ENCODE data around the gene NUDT8. TPM values are rescaled to one million over a fixed set of nuclear protein-coding genes. Genes with fewer than 3 reads are reported as not detected.
"Not testable (repeated sequence)": the region's sequence is repeated elsewhere in the genome, so short reads cannot be mapped to it uniquely, and the experiment has no call there.

The NUDT8 gene
- total RNA-seq, 1 donor from 2014 or later: 5.8 TPM

- no peak for TF ChIP-seq CTCF (IDR thresholded peaks at IDR 0.05; ENCODE audit: partially characterized antibody, unreplicated experiment)
- DNase-seq: no peak
- Mint-ChIP-seq H3K36me3 (ENCODE audit: unreplicated experiment) (no peaks in the 10 kb centered on the region), H3K27me3 (ENCODE audit: unreplicated experiment) (peaks cover 3% of the 10 kb centered on the region), H3K27ac (ENCODE audit: unreplicated experiment) (no peak overlapping the region), H3K4me3 (ENCODE audit: unreplicated experiment) (no peak overlapping the region), H3K4me1 (ENCODE audit: low read depth, unreplicated experiment) (no peaks in the 10 kb centered on the region), H3K9me3 (ENCODE audit: unreplicated experiment) (no peaks in the 10 kb centered on the region)
Observed at GRCh38 chr11:67664213-67664585, 34.5 kb upstream of the NUDT8 start.

GRCh38 chr11:67663532-67664212 is 33.9 kb upstream of the NUDT8 start:
- H3K36me3 Mint-ChIP-seq (ENCODE audit: unreplicated experiment): no peaks in the 10 kb centered on the region
- no peak overlapping the region for H3K4me3 Mint-ChIP-seq (ENCODE audit: unreplicated experiment)
- TF ChIP-seq CTCF (IDR thresholded peaks at IDR 0.05; ENCODE audit: partially characterized antibody, unreplicated experiment): no peak
- H3K4me1 Mint-ChIP-seq (ENCODE audit: low read depth, unreplicated experiment): no peaks in the 10 kb centered on the region
- DNase-seq: no peak
- H3K27ac Mint-ChIP-seq (ENCODE audit: unreplicated experiment): no peak overlapping the region
- H3K9me3 Mint-ChIP-seq (ENCODE audit: unreplicated experiment): no peaks in the 10 kb centered on the region
- peaks cover 3% of the 10 kb centered on the region for H3K27me3 Mint-ChIP-seq (ENCODE audit: unreplicated experiment)

GRCh38 chr11:67662835-67663531 is 33.2 kb upstream of the NUDT8 start:
- no peaks in the 10 kb centered on the region for H3K9me3 Mint-ChIP-seq (ENCODE audit: unreplicated experiment)
- H3K4me1 Mint-ChIP-seq (ENCODE audit: low read depth, unreplicated experiment): no peaks in the 10 kb centered on the region
- no peak for DNase-seq
- H3K27me3 Mint-ChIP-seq (ENCODE audit: unreplicated experiment): peaks cover 3% of the 10 kb centered on the region
- no peak for TF ChIP-seq CTCF (IDR thresholded peaks at IDR 0.05; ENCODE audit: partially characterized antibody, unreplicated experiment)
- no peak overlapping the region for H3K27ac Mint-ChIP-seq (ENCODE audit: unreplicated experiment)
- no peaks in the 10 kb centered on the region for H3K36me3 Mint-ChIP-seq (ENCODE audit: unreplicated experiment)
- no peak overlapping the region for H3K4me3 Mint-ChIP-seq (ENCODE audit: unreplicated experiment)

GRCh38 chr11:67662142-67662834 is 32.6 kb upstream of the NUDT8 start:
- Mint-ChIP-seq H3K27me3 (ENCODE audit: unreplicated experiment) (peaks cover 3% of the 10 kb centered on the region), H3K4me1 (ENCODE audit: low read depth, unreplicated experiment) (no peaks in the 10 kb centered on the region), H3K27ac (ENCODE audit: unreplicated experiment) (no peak overlapping the region), H3K36me3 (ENCODE audit: unreplicated experiment) (no peaks in the 10 kb centered on the region), H3K4me3 (ENCODE audit: unreplicated experiment) (no peak overlapping the region), H3K9me3 (ENCODE audit: unreplicated experiment) (no peaks in the 10 kb centered on the region)
- DNase-seq: no peak
- no peak for TF ChIP-seq CTCF (IDR thresholded peaks at IDR 0.05; ENCODE audit: partially characterized antibody, unreplicated experiment)

- H3K36me3 Mint-ChIP-seq (ENCODE audit: unreplicated experiment); H3K4me3 Mint-ChIP-seq (ENCODE audit: unreplicated experiment); H3K9me3 Mint-ChIP-seq (ENCODE audit: unreplicated experiment); H3K27me3 Mint-ChIP-seq (ENCODE audit: unreplicated experiment); H3K4me1 Mint-ChIP-seq (ENCODE audit: low read depth, unreplicated experiment); H3K27ac Mint-ChIP-seq (ENCODE audit: unreplicated experiment); DNase-seq: not testable (repeated sequence)
Observed at GRCh38 chr11:67660752-67661151, 31.0 kb upstream of the NUDT8 start.

- H3K9me3 Mint-ChIP-seq (ENCODE audit: unreplicated experiment); H3K4me3 Mint-ChIP-seq (ENCODE audit: unreplicated experiment): not testable (repeated sequence)
Observed at GRCh38 chr11:67659651-67660165, 30.0 kb upstream of the NUDT8 start.

More at GRCh38 chr11:67659651-67660165, 30.0 kb upstream of the NUDT8 start:
- not testable (repeated sequence) for H3K36me3 Mint-ChIP-seq (ENCODE audit: unreplicated experiment); H3K27ac Mint-ChIP-seq (ENCODE audit: unreplicated experiment); DNase-seq; H3K4me1 Mint-ChIP-seq (ENCODE audit: low read depth, unreplicated experiment); H3K27me3 Mint-ChIP-seq (ENCODE audit: unreplicated experiment)
